HG03378 (cell line): ENCODE measurements around the gene SMC1A.
"Not testable (repeated sequence)": the region's sequence is repeated elsewhere in the genome, so short reads cannot be mapped to it uniquely, and the experiment has no call there.

Experiments
- ATAC-seq: cut with Tn5 transposase; IDR thresholded peaks from one replicate; pipeline ENCODE4 v1.9.1; 2021; ENCODE audit warnings: mild to moderate bottlenecking, moderate library complexity; ENCODE audit not compliant: unreplicated experiment

The SMC1A gene

GRCh38 chrX:53429755-53430154 lies 7.3 kb upstream of the SMC1A start:
- no peak for ATAC-seq

GRCh38 chrX:53422861-53423306 lies 430 bp upstream of the SMC1A start, which contains the start of gene RIBC1:
Gene RIBC1 (plus strand): TSS chrX:53422873. CDS start chrX:53426277, 3,404 bp downstream.
- no peak for ATAC-seq

- peak; percentile 10 for ATAC-seq
Measured at GRCh38 chrX:53421772-53422085, 725 bp downstream of the SMC1A start.

GRCh38 chrX:53421125-53421524 lies 1.3 kb downstream of the SMC1A start:
- no peak for ATAC-seq

GRCh38 chrX:53420351-53420750 lies 2.1 kb downstream of the SMC1A start:
- not testable (repeated sequence) for ATAC-seq

GRCh38 chrX:53412446-53412845 lies 10.0 kb downstream of the SMC1A start:
- ATAC-seq, result no peak

- no peak for ATAC-seq
Measured at GRCh38 chrX:53403535-53403934, 18.9 kb downstream of the SMC1A start.

GRCh38 chrX:53398216-53398615 lies 24.2 kb downstream of the SMC1A start:
- ATAC-seq, result no peak

- ATAC-seq, result no peak
Measured at GRCh38 chrX:53395605-53396298, 26.7 kb downstream of the SMC1A start.

- no peak for ATAC-seq
Measured at GRCh38 chrX:53383376-53384076, 38.9 kb downstream of the SMC1A start.

GRCh38 chrX:53379747-53380146 lies 42.7 kb downstream of the SMC1A start:
- ATAC-seq, result no peak

GRCh38 chrX:53379008-53379710 lies 43.3 kb downstream of the SMC1A start:
- ATAC-seq, result no peak

- no peak for ATAC-seq
Measured at GRCh38 chrX:53377464-53377863, 45.0 kb downstream of the SMC1A start.

- no peak for ATAC-seq
Measured at GRCh38 chrX:53376888-53377287, 45.6 kb downstream of the SMC1A start.

GRCh38 chrX:53374923-53375322 lies 47.5 kb downstream of the SMC1A start:
- no peak for ATAC-seq

GRCh38 chrX:53374222-53374820 lies 48.1 kb downstream of the SMC1A start:
- no peak for ATAC-seq

GRCh38 chrX:53373307-53373706 lies 49.1 kb downstream of the SMC1A start:
- no peak for ATAC-seq

GRCh38 chrX:53366454-53366853 lies 56.0 kb downstream of the SMC1A start:
- not testable (repeated sequence) for ATAC-seq

- ATAC-seq, result no peak
Measured at GRCh38 chrX:53362449-53362848, 60.0 kb downstream of the SMC1A start.

- ATAC-seq, result no peak
Measured at GRCh38 chrX:53357799-53358530, 64.5 kb downstream of the SMC1A start.

GRCh38 chrX:53356186-53356585 lies 66.3 kb downstream of the SMC1A start:
- no peak for ATAC-seq
